ENCODE results near the gene CELF2.
"Not testable (repeated sequence)": the region's sequence is repeated elsewhere in the genome, so short reads cannot be mapped to it uniquely, and the experiment has no call there.

Gene CELF2

DNA sequence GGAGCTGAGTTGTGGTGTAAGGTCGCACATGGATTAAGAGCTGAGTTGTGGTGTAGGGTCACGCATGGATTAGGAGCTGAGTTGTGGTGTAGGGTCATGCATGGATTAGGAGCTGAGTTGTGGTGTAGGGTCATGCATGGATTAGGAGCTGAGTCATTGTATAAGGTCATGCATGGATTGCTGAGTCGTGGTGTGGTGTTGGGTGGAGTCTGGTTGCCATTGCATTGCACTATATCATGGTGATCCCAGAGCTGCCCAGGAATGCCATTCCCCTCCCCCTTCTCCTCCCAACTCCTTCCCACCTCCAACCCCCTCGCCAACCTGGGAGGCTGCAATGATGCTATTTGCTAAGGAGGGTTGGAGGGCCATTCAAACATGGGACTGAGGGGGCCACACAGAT lies 349.2 kb downstream of the CELF2 start:
- not testable (repeated sequence) for DNase-seq

- DNase-seq, result no peak
Observed at GRCh38 chr10:11367505-11367904, 349.8 kb downstream of the CELF2 start.

GRCh38 chr10:11373717-11374171 lies 356.1 kb downstream of the CELF2 start:
- no peak for DNase-seq

DNA sequence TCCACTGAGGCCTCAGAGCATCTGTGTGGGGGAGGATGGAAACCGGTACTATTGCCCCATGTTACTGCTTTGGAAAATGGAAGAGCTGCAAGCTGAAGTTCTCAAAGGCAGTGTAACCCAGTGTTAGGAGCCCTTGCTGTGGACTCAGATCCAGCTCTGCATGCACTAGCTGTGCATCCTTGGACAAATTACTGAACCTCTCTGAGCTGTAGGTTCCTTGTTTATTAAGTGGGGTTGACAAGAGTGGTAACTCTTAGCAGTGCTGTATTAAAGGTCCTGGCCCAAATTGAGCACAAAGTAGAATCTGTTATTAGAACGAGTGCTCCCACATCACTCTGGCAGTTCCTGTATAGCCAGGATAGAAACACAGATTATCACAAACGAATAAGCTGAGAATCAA lies 359.6 kb downstream of the CELF2 start:
- DNase-seq, result no peak

GRCh38 chr10:11378835-11379234 lies 361.2 kb downstream of the CELF2 start:
- no peak for DNase-seq

DNA sequence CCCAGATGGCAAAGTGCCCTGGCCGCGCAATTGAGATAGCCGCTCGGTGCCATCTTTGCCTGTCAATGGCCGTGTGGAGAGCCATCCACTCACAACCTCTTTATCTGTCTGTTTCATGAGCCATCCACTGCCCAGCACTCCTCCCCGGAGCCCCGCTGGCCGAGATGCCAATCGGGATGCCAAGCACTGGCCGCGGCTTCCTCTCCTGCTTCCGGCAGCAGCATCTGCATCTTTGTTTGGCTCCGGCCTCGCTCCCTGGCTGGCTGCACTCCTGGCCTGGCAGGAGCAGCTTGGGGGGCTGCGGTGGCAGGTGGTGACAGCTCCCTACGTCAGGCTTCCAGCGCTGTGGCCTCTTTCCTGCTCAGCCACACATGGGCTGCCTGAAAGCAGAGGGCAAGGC lies 362.1 kb downstream of the CELF2 start:
- DNase-seq, result no peak

DNA sequence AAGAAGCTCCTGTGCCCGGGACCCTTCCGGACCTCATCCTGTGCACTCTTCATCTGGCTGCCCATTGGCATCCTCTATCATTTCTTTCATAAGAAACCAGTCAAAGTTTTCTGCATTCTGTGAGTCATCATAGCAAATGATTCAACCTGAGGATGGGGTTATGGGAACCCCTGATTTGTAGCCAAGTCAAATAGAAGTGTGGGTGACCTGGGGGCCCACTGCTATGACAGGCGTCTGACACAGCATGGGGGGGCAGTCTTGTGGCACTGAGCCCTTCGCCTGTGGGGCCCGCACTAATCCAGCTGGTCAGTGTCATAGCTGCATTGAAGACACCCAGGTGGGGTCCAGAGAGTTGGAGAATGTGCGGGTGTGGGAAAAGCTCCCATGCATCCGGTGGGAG lies 363.4 kb downstream of the CELF2 start:
- no peak for DNase-seq

DNA sequence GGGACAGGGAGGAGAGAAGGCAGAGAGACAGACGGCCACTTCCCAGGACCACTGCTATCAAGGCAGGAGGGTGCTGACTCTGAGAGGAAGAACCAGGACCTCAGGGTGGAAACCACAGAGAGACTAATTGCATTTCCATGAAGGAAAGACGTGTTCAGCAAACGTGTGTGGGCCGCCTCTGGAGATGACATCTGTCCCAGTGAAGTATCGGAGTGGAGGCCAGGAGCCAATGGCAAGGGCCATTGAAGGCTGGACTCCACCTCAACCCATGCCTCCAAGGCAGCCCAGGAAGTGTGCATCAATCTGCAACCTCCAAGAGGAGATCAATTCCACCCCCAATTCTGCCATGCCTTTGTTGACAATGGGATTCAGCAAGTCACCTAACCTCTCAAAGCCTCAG lies 363.8 kb downstream of the CELF2 start:
- DNase-seq, result no peak

GRCh38 chr10:11382187-11382586 lies 364.5 kb downstream of the CELF2 start:
- DNase-seq, result no peak

DNA sequence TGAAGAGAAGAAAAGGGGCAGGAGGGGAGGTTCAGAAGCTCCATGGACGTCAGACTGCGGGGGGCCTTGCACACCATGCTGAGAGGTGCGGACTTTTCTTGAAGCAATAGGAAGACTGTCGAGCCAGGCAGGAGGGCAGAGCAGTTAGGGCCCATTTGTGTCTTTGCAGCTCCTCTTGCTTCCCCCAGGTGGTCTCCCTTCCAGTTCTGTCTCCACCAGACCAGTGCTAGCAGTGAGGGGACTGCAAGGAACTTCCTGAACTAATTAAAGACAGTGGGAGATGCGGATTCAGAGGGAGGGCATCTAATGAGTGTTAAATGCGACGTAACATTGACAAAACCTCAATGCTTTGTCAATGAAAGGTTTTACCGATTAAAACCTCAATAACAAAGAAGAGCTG lies 368.4 kb downstream of the CELF2 start:
- no peak for DNase-seq

Measured in CD4-positive, alpha-beta T cell treated with Interleukin-4 for 4 hours (primary cell).